Limb (tissue), 2 donors: ENCODE results near the gene CD300A.
"Not testable (repeated sequence)": the region's sequence is repeated elsewhere in the genome, so short reads cannot be mapped to it uniquely, and the experiment has no call there.

ENCODE experiments used
- DNase-seq, 2 donors: peaks; one replicate each; pipeline ENCODE4 v3.0.0-alpha.2; 2016; ENCODE audit errors: extremely low spot score in 2 of 2

CD300A gene

DNA sequence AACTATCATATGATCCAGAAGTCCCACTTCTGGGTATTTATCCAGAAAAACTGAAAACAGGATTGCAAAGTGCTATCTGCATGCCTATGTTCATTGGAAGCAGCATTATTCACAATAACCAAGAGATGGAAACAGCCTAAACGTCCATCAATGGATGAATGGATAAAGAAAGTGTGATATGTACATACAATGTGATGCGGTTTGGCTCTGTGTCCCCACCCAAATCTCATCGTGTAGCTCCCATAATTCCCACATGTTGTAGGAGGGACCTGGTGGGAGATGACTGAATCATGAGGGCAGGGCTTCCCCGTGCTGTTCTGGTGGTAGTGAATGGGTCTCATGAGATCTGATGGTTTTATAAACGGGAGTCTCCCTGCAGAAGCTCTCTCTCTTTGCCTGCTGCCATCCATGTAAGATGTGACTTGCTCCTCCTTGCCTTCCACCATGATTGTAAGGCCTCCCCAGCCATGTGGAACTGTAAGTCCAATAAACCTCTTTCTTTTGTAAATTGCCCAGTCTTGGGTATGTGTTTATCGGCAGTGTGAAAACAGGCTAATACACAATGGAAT lies 52.1 kb downstream of the CD300A start:
- not testable (repeated sequence) for DNase-seq

DNA sequence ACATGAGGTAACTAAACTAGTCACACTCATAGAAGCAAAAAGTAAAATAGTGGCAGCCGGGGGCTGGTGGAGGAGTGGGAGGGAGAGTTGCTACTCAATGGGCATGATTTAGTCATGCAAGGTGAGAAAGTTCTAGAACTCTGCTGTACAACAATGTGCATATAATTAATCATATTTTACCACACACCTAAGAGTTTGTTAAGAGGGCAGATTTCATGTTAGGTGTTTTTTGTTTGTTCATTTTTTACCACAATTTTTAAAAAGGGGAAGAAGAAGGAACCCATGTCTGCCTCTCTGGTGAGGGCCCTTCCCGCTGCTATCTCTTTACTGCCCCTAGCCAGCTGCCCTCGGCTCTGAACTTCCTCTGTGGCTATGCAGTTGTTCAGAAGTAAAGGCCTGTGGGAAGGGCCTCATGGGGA lies 53.6 kb downstream of the CD300A start:
- DNase-seq = no peak

DNA sequence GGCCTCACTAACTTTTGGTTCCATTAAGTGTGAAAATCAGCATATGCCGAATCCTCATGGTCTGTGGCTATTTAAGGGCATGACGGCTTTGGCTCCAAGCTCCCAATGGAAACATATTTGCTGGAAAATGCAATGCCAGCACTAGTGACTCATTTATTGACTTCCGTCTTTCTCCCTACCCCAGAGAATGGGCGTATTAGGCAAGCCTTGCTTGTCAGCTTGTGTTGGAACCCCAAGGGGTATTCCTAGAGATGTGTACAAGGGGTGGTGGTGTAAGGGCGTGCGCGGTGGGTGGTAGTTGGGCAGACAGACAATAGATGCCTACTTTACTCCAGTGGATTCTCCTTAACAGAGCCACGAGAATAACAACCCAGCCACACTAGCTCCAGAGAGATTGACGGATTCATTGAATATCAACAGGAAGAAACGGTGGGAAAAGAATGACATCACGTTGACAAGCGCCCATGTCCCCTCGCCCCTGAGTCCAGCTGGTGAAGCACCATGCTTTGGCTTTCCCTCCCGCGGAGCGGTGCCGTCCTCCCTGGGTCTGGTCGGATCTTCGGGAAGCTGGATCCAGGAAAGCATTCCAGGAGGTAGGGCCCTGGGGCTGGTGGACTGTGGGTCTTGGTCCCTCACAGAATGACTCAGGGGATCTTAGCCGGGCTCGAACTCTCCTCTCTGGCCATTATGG lies 54.5 kb downstream of the CD300A start:
- no peak for DNase-seq

DNA sequence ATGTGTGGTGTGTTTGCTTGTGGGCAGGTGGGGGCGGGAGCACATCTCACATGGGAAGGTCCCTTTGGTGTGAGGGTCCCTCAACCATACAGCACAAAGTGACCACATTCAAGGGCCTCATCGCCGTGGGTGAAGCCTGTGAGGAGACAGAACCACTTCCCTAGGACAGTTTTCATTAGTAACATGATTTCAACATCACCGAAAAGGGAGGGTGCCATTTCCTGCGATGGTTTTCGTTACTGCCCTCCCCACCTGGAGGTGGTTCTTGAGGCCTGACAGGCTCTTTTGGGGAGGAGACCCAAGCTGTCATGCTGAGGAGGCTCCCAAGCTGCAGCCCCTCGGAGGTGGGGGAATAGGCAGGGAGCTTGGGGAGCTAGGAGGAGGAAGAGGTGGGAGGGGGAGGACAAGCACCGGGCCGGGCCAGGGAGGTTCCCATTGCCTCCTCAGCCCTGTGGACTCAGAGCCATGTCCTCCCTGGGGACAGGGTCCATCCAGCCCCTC lies 55.3 kb downstream of the CD300A start:
- no peak for DNase-seq

DNA sequence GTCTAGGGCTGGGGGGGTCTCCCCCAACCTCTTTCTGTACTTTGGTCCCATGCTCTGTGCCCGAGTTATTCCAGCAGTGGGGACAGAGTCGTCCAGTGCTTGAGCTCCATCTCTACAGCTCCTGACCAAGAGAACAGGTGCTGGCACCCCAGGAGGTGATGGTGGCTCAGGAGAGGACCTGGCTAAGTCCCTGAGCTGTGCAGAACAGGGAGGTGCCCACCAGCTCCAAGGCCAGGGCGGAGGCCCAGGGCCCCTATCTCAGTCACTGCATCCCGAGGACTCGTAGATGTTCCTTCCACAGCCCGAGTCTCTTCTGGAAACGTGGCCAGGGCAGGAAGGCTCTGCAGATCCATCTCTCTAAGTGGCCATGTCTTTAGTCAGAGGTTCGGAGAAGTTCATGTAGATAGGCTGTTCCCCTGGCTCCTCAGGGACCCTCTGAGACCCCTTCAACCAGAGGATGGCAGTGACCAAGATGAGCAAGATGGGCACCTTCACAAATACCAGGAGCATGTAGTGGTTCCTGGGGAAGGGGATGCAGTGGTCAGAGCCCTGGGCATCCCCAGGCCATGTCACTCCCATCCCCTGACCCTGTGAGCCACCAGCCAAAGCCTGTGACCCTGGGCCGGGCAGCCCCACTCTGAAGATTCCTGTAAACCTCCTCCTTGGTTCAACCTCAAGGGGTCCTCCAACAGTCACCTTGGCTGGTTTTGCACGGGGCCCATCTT lies 56.1 kb downstream of the CD300A start:
- no peak for DNase-seq

DNA sequence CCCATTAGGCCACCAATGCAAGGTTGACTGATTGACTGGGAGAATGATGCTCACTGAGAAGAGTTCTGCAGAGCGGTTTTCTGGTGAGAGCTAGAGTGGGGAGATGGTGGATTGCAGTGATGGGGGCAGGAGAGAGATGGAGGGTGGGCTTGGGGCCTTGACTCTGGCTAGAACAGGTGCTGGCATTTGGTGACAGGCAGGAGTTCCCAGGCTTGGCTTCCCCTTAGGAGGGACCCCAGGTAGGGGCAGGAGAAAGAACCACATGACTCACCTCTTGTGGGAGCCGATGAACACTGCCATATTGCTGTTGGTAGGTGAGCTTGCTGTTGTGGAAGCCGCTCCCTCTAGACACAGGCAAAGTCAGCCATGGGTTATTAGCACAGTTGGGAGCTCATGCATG lies 56.9 kb downstream of the CD300A start:
- no peak for DNase-seq

DNA sequence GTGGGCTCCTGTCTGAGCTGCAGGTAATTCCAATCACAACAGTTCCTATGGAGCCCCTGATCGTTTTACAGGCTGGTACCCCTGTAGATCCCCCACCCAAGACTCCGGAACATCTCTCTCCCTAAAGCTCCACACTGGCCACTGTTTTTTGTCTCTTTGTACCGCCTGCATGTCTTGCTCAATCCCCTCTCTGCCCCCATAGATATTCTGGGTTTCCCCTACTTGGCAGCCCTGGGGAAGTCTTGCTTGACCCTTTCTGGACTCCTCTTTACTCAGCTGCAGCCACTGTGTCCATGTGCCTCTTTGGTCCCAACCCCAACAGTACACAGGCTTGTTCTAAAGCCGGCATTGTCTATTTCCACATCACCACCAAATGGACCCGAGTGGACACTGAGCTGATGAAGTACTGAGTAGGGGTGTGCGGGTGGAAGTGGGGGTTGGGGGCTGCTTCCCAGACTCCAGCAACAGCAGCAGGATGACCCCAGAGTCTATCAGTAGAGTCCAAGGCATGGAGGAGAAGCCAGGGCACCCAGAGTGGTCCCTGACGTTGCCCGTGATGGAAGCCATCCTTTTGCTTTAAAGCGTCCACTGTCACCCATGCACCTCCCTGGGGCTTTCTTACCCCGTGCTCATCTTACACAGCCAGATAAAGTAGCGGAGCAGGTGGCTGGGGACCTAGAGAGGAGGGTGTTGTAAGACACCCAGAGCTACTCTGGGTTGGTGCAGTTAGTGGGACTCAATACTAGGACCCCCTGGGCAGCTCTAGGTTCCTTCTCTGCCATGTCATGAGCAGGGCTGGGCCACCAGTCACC lies 58.4 kb downstream of the CD300A start:
- DNase-seq = no peak

DNA sequence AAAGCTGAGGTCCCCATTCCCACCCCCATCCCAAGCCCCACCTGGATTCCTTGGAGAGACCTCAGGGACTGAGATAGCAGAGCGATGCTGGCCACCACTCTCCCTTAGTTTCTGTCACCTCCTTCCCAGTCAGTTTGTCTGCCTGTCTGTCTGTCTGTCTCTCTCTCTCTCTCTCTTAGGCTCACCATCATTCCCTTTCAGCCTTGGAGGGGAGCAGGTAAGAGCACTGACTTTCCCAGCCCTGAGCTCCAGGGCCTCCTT lies 59.0 kb downstream of the CD300A start:
- no peak for DNase-seq

DNA sequence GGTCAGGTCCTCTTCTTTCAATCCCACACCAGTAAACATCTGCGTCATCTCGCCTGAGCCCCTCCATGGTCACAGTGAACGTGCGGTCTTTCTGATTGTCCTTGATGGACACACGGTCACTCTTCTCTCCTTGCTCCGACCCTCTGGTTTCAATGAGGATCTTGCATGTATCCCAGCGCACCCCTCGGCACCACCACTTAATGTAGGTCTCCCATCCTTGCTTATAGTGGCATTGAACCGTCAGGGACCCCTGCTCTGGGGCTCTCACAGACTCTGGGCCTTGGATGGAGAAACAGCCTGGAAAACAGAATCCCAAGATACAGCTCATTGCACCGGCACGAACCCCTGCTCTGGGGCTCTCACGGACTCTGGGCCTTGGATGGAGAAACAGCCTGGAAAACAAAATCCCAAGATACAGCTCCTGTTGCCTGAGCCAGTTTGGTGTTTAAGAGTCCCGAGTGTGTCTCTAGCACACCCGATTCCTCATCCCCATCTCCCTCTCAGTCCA lies 59.4 kb downstream of the CD300A start:
- no peak for DNase-seq

DNA sequence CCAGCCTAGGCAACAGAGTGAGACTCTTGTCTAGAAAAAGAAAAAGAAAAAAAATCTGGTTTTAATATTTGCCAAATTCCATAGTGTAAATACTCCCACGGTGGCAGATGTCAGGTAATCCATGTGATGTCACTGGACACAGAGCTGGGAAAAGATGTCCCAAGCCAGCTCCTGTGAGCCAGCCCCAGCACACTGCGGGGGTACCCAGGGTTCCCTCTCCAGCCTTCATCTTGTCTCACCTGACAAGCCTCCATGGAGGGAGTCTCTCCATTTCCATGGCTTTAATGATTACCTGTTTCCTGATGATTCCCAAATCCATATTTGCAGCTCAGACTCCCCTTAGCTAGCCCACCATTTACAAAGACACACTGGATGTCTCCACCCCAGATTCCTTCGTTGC lies 60.2 kb downstream of the CD300A start:
- DNase-seq = no peak

DNA sequence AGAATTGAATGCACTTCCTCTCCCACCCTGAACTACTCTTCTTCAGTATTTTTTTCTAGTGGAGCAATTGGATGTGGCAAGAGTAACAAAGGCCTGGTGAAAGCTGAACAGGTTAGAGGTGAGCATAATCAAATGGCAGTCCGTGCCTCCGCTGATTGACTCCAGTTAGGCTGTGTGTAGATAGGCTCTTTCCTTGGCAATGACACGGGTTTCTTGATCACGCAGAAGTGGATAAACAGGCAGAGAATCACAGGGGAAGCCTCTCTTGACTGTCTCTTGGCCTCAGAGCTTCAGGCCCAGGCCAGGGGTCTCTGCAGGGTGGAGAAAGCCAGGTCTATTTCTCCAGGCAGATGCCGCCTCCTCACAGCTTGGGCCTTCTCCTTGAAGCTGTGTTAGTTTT lies 60.6 kb downstream of the CD300A start:
- no peak for DNase-seq

DNA sequence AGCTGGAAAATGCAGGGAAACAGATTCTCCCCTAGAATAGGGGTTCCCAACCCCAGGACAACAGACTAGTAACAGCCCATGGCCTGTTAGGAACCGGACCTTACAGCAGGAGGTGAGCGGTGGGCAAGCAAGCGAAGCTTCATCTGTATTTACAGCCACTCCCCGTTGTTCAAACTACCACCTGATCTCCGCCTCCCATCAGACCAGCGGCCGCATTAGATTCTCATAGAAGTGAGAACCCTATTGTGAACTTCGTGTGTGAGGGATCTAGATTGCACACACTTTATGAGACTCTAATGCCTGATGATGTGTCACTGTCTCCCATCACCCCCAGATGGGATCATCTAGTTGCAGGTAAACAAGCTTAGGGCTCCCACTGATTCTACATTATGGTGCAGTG lies 61.3 kb downstream of the CD300A start:
- no peak for DNase-seq

DNA sequence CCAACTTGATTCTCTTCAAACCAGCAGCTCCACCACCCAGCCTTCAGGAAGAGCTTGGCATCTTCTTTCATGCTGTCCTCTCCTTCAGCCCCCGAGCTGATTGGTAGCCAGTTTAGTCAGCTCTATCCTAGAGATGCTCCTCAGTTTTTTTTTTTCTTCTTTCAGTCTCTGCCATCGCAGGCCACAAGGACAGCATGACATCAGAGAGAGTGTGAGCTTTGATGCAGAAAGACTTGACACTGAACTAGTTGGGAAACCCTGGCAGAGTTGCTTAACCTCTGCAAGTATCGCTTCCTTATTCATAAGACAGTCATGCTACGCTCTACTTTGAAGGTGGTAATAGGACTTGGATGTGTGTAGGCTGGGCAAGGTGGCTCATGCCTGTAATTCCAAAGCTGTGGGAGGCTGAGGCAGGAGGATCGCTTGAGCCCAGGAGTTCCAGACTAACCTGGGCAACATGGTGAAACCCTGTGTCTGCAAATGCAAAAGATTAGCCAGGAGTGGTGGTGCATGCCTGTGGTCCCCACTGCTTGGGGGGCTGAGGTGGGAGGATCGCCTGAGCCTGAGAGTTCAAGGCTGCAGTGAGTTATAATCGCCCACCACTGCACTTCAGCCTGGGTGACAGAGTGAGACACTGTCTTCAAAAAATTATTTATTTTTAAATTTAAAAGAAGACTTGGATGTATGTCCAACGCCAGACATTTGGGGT lies 62.2 kb downstream of the CD300A start:
- peak in 1 of 2 donors; percentile 5 for DNase-seq

DNA sequence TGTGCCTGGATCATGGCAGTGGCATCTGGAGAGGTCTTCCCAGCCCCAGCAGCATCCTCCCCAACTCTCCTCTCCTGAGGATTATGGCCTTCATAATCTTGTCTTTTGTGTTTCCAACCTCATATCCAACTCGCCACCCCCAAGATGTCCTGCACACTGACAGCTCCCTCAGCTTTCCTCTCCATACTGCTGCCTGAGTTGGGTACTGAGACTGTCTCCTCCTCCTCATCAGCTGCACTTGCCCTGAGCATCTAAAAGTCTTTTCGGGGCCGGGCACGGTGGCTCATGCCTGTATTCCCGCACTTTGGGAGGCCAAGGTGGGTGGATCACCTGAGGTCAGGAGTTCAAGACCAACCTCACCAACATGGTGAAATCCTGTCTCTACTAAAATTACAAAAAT lies 62.8 kb downstream of the CD300A start:
- no peak for DNase-seq

DNA sequence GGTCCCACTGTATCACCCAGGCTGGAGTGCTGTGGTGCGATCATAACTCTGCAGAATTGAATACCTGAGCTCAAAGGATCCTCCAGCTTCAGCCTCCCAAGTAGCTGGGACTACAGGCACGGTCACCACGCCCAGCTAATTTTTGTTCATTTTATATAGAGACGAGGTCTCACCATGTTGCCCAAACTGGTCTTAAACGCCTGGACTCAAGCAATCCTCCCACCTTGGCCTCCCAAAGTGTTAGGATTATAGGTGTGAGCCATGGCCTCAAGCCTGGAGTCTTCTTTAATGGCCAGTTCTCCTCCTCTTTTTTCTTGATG lies 64.4 kb downstream of the CD300A start:
- DNase-seq = no peak

DNA sequence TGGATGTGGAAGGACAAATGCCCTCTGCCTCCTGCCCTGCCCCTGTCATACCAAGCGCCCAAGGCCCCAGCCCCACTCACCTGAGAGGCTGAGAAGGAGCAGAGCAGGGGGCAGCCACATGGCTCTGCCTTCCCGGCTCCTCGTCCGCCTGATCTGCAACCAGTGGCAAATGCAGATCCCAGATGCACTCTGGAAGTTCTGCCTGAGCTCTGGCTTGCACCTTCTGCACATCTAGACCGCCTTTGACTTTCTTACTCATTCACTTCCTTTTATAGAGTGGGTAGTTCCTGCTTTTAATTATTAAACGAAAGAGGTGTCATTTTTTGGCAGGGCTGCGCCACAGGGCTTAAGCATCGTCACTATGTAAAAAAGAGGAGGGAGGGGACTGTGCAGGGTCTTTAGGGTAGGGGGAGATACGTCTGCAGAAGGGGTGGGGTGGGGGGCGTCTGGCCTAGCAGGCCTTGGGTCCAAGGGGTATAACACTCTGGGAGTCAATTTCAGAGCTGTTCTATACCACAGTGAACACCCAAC lies 64.9 kb downstream of the CD300A start, which contains the start of gene CD300LB:
Gene CD300LB, minus strand, starts transcription at position 245 of the 531 bp plus-strand sequence. Its CDS starts 125 bp downstream, at position 120.
- no peak for DNase-seq

DNA sequence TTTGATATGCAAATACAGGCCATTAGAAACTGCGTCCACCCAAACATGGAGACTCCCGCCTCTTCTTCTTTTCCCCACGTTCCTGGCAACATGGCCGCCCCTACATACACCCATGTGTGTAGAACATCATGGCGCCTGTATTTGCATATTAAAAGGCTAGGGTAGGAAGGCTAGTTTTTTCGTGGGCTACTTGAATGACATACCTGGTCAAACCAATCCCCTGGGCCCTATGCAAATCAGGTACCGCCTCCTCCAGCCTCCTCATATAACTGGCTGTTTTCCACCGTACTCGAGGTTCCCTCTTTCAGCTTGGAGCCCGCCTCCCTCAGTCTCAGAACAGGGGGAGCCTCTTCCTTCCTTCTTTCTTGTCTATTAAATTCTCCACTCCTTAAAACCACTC lies 65.7 kb downstream of the CD300A start:
- no peak for DNase-seq
